Transverse colon (tissue), 4 donors: ENCODE measurements around the gene ONECUT3.

Source experiments
- POLR2AphosphoS5 ChIP-seq, 3 donors: sonication (generic); formaldehyde crosslinking; IDR thresholded peaks; one replicate each; pipeline ENCODE4 v1.6.1; 2016; ENCODE audit warnings: antibody characterized with exemption in 3 of 3
- TF ChIP-seq, protein P1 (sequence below), 5 experiments: fragments of 200-600 bp in 3 of 5; fragments of 450-650 bp in 2 of 5; sonication (generic) in 3 of 5; IDR thresholded peaks; 1 replicate in 2 of 5; 2 replicates in 3 of 5; pipeline ENCODE4 v1.5.1; 2016 to 2017; ENCODE audit warnings: antibody characterized with exemption in 5 of 5, inconsistent platforms in 3 of 5, mild to moderate bottlenecking in 2 of 5, moderate library complexity in 1 of 5

DNA sequence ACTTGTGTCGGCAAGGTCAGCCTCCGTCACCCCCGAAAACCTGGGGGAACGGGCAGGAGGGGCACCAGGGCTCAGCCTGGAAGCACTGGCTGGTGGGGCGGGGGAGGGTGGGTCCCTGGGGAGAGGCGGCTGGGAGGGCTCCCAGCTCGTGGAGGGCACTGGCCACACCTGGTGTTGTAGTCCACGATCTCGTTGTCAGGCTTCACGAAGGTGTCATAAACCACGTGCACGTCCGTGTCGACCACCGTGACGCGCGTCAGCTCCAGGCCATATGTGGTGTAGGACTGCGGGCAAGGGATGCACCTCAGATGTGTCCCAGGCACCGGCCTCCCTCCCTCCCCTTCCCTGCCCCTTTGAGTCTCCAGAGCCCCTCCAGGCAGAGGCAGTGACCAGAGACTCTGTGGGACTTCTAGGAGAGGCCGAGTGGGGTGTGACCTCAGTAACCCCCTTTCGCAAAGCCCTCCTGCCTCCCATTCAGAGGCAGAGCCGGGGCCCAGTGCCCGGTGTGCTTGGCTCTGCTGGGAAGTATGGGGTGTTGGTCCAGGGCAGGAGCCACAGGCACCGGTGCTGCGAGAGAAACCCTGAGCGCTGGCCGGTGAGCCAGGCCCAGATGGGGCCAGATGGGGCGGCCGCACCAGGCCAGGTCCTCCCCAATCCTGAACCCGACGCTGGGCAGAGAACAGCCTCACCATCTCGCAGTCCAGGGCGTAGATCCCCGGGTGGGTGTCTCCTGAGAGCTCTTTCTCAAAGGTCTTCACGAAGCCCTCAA is 63.4 kb downstream of the ONECUT3 start:
- TF ChIP-seq, protein P1, sequence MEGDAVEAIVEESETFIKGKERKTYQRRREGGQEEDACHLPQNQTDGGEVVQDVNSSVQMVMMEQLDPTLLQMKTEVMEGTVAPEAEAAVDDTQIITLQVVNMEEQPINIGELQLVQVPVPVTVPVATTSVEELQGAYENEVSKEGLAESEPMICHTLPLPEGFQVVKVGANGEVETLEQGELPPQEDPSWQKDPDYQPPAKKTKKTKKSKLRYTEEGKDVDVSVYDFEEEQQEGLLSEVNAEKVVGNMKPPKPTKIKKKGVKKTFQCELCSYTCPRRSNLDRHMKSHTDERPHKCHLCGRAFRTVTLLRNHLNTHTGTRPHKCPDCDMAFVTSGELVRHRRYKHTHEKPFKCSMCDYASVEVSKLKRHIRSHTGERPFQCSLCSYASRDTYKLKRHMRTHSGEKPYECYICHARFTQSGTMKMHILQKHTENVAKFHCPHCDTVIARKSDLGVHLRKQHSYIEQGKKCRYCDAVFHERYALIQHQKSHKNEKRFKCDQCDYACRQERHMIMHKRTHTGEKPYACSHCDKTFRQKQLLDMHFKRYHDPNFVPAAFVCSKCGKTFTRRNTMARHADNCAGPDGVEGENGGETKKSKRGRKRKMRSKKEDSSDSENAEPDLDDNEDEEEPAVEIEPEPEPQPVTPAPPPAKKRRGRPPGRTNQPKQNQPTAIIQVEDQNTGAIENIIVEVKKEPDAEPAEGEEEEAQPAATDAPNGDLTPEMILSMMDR (IDR thresholded peaks at IDR 0.05) = no peak
- no peak for TF ChIP-seq POLR2AphosphoS5 (IDR thresholded peaks at IDR 0.05)
